Mesodermal cell (in vitro differentiated cells): ENCODE measurements around the gene AUH.
A peak's percentile ranks its signal among the peaks of the same experiment; 100 is the strongest.

Source experiments
- H3K27ac ChIP-seq: 2 replicates; pipeline ENCODE4 v1.7.0; 2013; ENCODE audit warnings: mild to moderate bottlenecking, low read depth, low read length, moderate library complexity; ENCODE audit not compliant: severe bottlenecking
- H3K36me3 ChIP-seq: 2 replicates; pipeline ENCODE4 v1.7.1; 2013; ENCODE audit warnings: mild to moderate bottlenecking, low read length, moderate library complexity; ENCODE audit not compliant: control insufficient read depth, insufficient read depth
- H3K4me1 ChIP-seq: one replicate; pipeline ENCODE4 v1.7.1; 2013; ENCODE audit warnings: mild to moderate bottlenecking, low read length; ENCODE audit not compliant: insufficient read depth, control insufficient read depth, poor library complexity, severe bottlenecking
- H3K4me3 ChIP-seq: 2 replicates; pipeline ENCODE4 v1.7.0; 2013; ENCODE audit warnings: low read length, control low read depth, mild to moderate bottlenecking; ENCODE audit not compliant: insufficient read depth, poor library complexity, severe bottlenecking; ENCODE audit errors: extremely low read depth
- H3K9me3 ChIP-seq: 2 replicates; pipeline ENCODE4 v1.7.1; 2013; ENCODE audit warnings: mild to moderate bottlenecking, low read length, moderate library complexity; ENCODE audit not compliant: control insufficient read depth
- WGBS, 2 experiments: methylation state at CpG; one replicate each; pipeline ENCODE4 v1.1.5; 2013; ENCODE audit warnings: missing lambda C conversion rate in 2 of 2; ENCODE audit not compliant: insufficient coverage in 2 of 2; 5-methylcytosine and 5-hydroxymethylcytosine counted together

Gene AUH

GRCh38 chr9:91197232-91198181, 164.2 kb downstream of the AUH start:
- Histone ChIP-seq H3K27ac (peak overlapping the region; percentile 69), H3K4me3 (no peak overlapping the region), H3K36me3 (no peaks in the 10 kb centered on the region), H3K9me3 (peaks cover 6% of the 10 kb centered on the region), H3K4me1 (peaks cover 39% of the 10 kb centered on the region)
- WGBS, 2 experiments, result 60 to 77% methylated on average over 4 to 5 of the region's 13 CpGs

- H3K36me3 ChIP-seq, result no peaks in the 10 kb centered on the region
- WGBS, 2 experiments, result 90 to 92% methylated on average over 6 to 7 of the region's 8 CpGs
Observed at GRCh38 chr9:91196103-91196950, 165.4 kb downstream of the AUH start.

GRCh38 chr9:91195372-91196012, 166.2 kb downstream of the AUH start:
- Histone ChIP-seq H3K4me1 (peaks cover 52% of the 10 kb centered on the region), H3K4me3 (no peak overlapping the region), H3K27ac (no peak overlapping the region), H3K36me3 (no peaks in the 10 kb centered on the region), H3K9me3 (no peaks in the 10 kb centered on the region)
- 88 to 92% methylated on average over 1 to 3 of the region's 5 CpGs for WGBS, 2 experiments

More at GRCh38 chr9:91196103-91196950, 165.4 kb downstream of the AUH start:
- Histone ChIP-seq H3K4me3 (no peak overlapping the region), H3K9me3 (peaks cover 4% of the 10 kb centered on the region), H3K27ac (no peak overlapping the region), H3K4me1 (peaks cover 51% of the 10 kb centered on the region)

- peak overlapping the region; percentile 100 for H3K27ac ChIP-seq
- WGBS, 2 experiments, result 3 to 4% methylated on average over 33 to 35 of the region's 52 CpGs
- no peaks in the 10 kb centered on the region for H3K36me3 ChIP-seq
- H3K9me3 ChIP-seq, result no peaks in the 10 kb centered on the region
- H3K4me1 ChIP-seq, result peaks cover 52% of the 10 kb centered on the region
- H3K4me3 ChIP-seq, result peak overlapping the region; percentile 37
Observed at GRCh38 chr9:91193658-91194391, 167.9 kb downstream of the AUH start.

- Histone ChIP-seq H3K27ac (peak overlapping the region; percentile 100), H3K36me3 (no peaks in the 10 kb centered on the region), H3K9me3 (no peaks in the 10 kb centered on the region), H3K4me1 (peaks cover 47% of the 10 kb centered on the region), H3K4me3 (peak overlapping the region; percentile 37)
- WGBS, 2 experiments, result 1 to 3% methylated on average over 26 to 34 of the region's 38 CpGs
Observed at GRCh38 chr9:91193087-91193657, 168.5 kb downstream of the AUH start.

- H3K27ac ChIP-seq, result peak overlapping the region; percentile 100
- H3K4me3 ChIP-seq, result no peak overlapping the region
- no peaks in the 10 kb centered on the region for H3K9me3 ChIP-seq
- 75 to 100% methylated on average over 1 to 2 of the region's 7 CpGs for WGBS, 2 experiments
- H3K4me1 ChIP-seq, result peaks cover 41% of the 10 kb centered on the region
- no peaks in the 10 kb centered on the region for H3K36me3 ChIP-seq
Observed at GRCh38 chr9:91192381-91193086, 169.2 kb downstream of the AUH start.

GRCh38 chr9:91191411-91192380, 170.0 kb downstream of the AUH start:
- Histone ChIP-seq H3K36me3 (no peaks in the 10 kb centered on the region), H3K27ac (peak overlapping the region; percentile 100), H3K4me1 (peaks cover 35% of the 10 kb centered on the region), H3K9me3 (no peaks in the 10 kb centered on the region), H3K4me3 (no peak overlapping the region)
- 87 to 95% methylated on average over 12 to 14 of the region's 18 CpGs for WGBS, 2 experiments

- Histone ChIP-seq H3K27ac (no peak overlapping the region), H3K4me3 (no peak overlapping the region), H3K9me3 (no peaks in the 10 kb centered on the region), H3K36me3 (no peaks in the 10 kb centered on the region), H3K4me1 (peaks cover 26% of the 10 kb centered on the region)
- WGBS, 2 experiments, result 94 to 98% methylated on average over 4 of the region's 4 CpGs
Observed at GRCh38 chr9:91190062-91190461, 171.7 kb downstream of the AUH start.
